Measurements from ENCODE around the gene RIPPLY3.

DNA sequence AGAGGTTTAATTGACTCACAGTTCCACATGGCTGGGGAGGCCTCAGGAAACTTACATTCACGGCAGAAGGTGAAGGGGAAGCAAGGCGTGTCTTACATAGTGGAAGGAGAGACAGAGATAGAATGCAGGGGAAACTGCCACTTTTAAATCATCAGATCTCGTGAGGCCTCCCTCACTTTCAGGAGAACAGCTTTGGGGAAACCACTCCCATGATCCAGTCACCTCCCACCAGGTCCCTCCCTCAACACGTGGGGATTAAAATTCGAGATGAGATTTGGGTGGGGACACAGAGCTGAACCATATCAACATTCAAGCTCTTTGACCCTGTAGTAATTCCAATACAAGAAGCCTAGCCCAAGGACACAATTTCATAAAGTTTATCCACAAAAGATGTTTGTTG is 52.7 kb downstream of the RIPPLY3 start:
- TF ChIP-seq, protein P1, sequence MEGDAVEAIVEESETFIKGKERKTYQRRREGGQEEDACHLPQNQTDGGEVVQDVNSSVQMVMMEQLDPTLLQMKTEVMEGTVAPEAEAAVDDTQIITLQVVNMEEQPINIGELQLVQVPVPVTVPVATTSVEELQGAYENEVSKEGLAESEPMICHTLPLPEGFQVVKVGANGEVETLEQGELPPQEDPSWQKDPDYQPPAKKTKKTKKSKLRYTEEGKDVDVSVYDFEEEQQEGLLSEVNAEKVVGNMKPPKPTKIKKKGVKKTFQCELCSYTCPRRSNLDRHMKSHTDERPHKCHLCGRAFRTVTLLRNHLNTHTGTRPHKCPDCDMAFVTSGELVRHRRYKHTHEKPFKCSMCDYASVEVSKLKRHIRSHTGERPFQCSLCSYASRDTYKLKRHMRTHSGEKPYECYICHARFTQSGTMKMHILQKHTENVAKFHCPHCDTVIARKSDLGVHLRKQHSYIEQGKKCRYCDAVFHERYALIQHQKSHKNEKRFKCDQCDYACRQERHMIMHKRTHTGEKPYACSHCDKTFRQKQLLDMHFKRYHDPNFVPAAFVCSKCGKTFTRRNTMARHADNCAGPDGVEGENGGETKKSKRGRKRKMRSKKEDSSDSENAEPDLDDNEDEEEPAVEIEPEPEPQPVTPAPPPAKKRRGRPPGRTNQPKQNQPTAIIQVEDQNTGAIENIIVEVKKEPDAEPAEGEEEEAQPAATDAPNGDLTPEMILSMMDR (IDR thresholded peaks at IDR 0.05 in 4 of 5, conservative IDR thresholded peaks at IDR 0.05 in 1 of 5): no peak
- no peak for TF ChIP-seq POLR2A (IDR thresholded peaks at IDR 0.05)
